ENCODE measurements around the gene AQP7. TPM values are rescaled to one million over a fixed set of nuclear protein-coding genes. Genes with fewer than 3 reads are reported as not detected.

AQP7 gene
- polyA plus RNA-seq, 1 of the 3 experiments (the other 2 are of a cell fraction), result 0.05 TPM

DNA sequence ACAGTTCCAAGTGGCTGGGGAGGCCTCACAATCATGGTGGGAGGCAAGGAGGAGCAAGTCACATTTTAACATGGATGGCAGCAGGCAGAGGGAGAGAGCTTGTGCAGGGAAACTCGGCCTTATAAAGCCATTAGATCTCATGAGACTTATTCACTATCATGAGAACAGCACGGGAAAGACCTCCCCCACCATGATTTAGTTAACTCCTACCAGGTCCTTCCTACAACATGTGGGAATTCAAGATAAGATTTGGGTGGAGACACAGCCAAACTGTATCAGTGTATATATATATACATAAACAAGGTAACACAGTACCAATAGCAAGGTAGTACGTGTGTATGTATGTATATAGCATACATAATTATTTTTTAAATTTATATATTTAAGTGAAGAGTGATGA lies 61.2 kb downstream of the AQP7 start:
- Histone ChIP-seq H3K9me2 (no peaks in the 10 kb centered on the region), H4K20me1 (ENCODE audit: insufficient read depth) (no peaks in the 10 kb centered on the region), H3F3A (replicated peaks; ENCODE audit: insufficient read depth) (no peaks in the 10 kb centered on the region), H3K36me3 (replicated peaks in 1 of 2; ENCODE audit: control insufficient read depth in 1 of 2, insufficient read depth in 2 of 2, low read length in 1 of 2) (peaks cover 59 to 86% of the 10 kb centered on the region in 2 experiments), H3K4me1 (ENCODE audit: control insufficient read depth in 1 of 2, insufficient read depth in 2 of 2, low read depth in 1 of 2, low read length in 1 of 2) (no peaks in the 10 kb centered on the region), H3K4me3 (ENCODE audit: low read depth in 2 of 2, low read length in 1 of 2) (no peak overlapping the region), H3K27ac (ENCODE audit: low read depth in 2 of 2, low read length in 1 of 2) (no peak overlapping the region), H3K27me3 (ENCODE audit: insufficient read depth) (no peaks in the 10 kb centered on the region), H3K9me3 (0 out of 2 replicates have a peak, but pooled peaks cover 6% of the 10 kb centered on the region), H3K4me2 (no peak overlapping the region), H3K9ac (no peak overlapping the region), H2AFZ (ENCODE audit: low read depth) (no peak overlapping the region), H3K79me2 (ENCODE audit: insufficient read depth) (no peaks in the 10 kb centered on the region)
- ChIA-PET CTCF (no interaction called here), POLR2A (no interaction called here)
- TF ChIP-seq TCF12 (IDR thresholded peaks at IDR 0.05), result no peak
- WGBS (ENCODE audit: low lambda C conversion rate), result 83% methylated on average over 3 of the region's 3 CpGs
- no peak for DNase-seq

DNA sequence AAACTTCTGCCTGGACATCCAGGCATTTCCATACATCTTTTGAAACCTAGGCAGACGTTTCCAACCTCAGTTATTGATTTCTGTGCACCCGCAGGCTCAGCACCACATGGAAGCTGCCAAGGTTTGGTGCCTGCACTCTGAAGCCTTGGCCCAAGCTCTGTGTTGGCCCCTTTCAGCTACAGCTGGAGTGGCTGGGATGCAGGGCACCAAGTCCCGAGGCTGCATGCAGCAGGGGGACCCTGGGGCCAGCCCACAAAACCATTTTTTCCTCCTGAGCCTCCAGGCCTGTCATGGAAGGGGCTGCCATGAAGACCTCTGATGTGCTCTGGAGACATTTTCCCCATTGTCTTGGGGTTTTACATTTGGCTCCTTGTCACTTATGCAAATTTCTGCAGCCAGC lies 62.2 kb downstream of the AQP7 start:
- Histone ChIP-seq H3K9me3 (0 out of 2 replicates have a peak, but pooled peaks cover 6% of the 10 kb centered on the region), H3K27ac (ENCODE audit: low read depth in 2 of 2, low read length in 1 of 2) (no peak overlapping the region), H3K36me3 (replicated peaks in 1 of 2; ENCODE audit: control insufficient read depth in 1 of 2, insufficient read depth in 2 of 2, low read length in 1 of 2) (peaks cover 49 to 80% of the 10 kb centered on the region in 2 experiments), H3K4me1 (ENCODE audit: control insufficient read depth in 1 of 2, insufficient read depth in 2 of 2, low read depth in 1 of 2, low read length in 1 of 2) (no peaks in the 10 kb centered on the region), H3K79me2 (ENCODE audit: insufficient read depth) (no peaks in the 10 kb centered on the region), H3K4me3 (ENCODE audit: low read depth in 2 of 2, low read length in 1 of 2) (no peak overlapping the region; a peak in 1 of 4 replicates), H2AFZ (ENCODE audit: low read depth) (no peak overlapping the region), H3K9me2 (no peaks in the 10 kb centered on the region), H3K27me3 (ENCODE audit: insufficient read depth) (no peaks in the 10 kb centered on the region), H3K9ac (no peak overlapping the region), H3K4me2 (no peak overlapping the region), H4K20me1 (ENCODE audit: insufficient read depth) (no peaks in the 10 kb centered on the region), H3F3A (replicated peaks; ENCODE audit: insufficient read depth) (no peaks in the 10 kb centered on the region)
- CTCF ChIA-PET, result interaction anchor here (2.2 kb wide), 1 partner anchor 35 kb away, joined by 6 read pairs; no protein-coding TSS in a partner anchor
- no peak for DNase-seq
- TF ChIP-seq EP300 (IDR thresholded peaks at IDR 0.05; ENCODE audit: borderline replicate concordance in 1 of 2, low read depth in 1 of 2, low read length in 1 of 2) (no peak), RXRA (IDR thresholded peaks at IDR 0.05; ENCODE audit: borderline replicate concordance, low read depth) (no peak), MXI1 (IDR thresholded peaks at IDR 0.05; ENCODE audit: low read depth, low read length) (no peak)
- TF ChIP-seq, protein P1, sequence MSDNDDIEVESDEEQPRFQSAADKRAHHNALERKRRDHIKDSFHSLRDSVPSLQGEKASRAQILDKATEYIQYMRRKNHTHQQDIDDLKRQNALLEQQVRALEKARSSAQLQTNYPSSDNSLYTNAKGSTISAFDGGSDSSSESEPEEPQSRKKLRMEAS (IDR thresholded peaks at IDR 0.05; ENCODE audit: low read depth), result no peak
- 95% methylated on average over 3 of the region's 3 CpGs for WGBS (ENCODE audit: low lambda C conversion rate)
- POLR2A ChIA-PET, result no interaction called here

Small RNA genes within 50 kb of the gene (small RNA-seq; reads per million reads assigned to genes)
- gene AL356218.2 (0 reads per million in 7 experiments), gene RF00019 (0 reads per million in 7 experiments)

Other genes starting within 250 kb of the AQP7 start
- gene B4GALT1, start 235.2 kb downstream of the AQP7 start, polyA plus RNA-seq (2012; rRNA removed), result 36.2 and 36.3 TPM in 2 replicates
- gene SPINK4, start 162.4 kb downstream of the AQP7 start, polyA plus RNA-seq (2012; rRNA removed), result not detected in 2 replicates
- gene BAG1, start 137.9 kb downstream of the AQP7 start, polyA plus RNA-seq (2012; rRNA removed), result 40.0 and 49.9 TPM in 2 replicates
- 88.3 and 112 TPM in 2 replicates for gene CHMP5, start 137.5 kb downstream of the AQP7 start, polyA plus RNA-seq (2012; rRNA removed)
- gene NFX1, start 112.1 kb downstream of the AQP7 start, polyA plus RNA-seq (2012; rRNA removed), result 19.6 and 27.6 TPM in 2 replicates
- gene AQP3, start 45.0 kb upstream of the AQP7 start, polyA plus RNA-seq (2012; rRNA removed), result 0.52 and 0.64 TPM in 2 replicates
- gene NOL6, start 71.4 kb upstream of the AQP7 start, polyA plus RNA-seq (2012; rRNA removed), result 52.2 and 61.3 TPM in 2 replicates
- 2.3 and 2.7 TPM in 2 replicates for gene ANKRD18B, start 121.7 kb upstream of the AQP7 start, polyA plus RNA-seq (2012; rRNA removed)

Measured in SK-N-SH (cell line).